Measurements from ENCODE around the gene AQP2. TPM values are rescaled to one million over a fixed set of nuclear protein-coding genes. Genes with fewer than 3 reads are reported as not detected.

AQP2 gene
- total RNA-seq, 1 donor from 2014 or later: not detected

GRCh38 chr12:49942512-49942893 is 8.0 kb upstream of the AQP2 start:
- no peak for DNase-seq

- no peak for DNase-seq
Measured at GRCh38 chr12:49942921-49943624, 7.5 kb upstream of the AQP2 start.

GRCh38 chr12:49943625-49943960 is 6.9 kb upstream of the AQP2 start:
- no peak for DNase-seq

- no peak for DNase-seq
Measured at GRCh38 chr12:49944046-49944445, 6.5 kb upstream of the AQP2 start.

GRCh38 chr12:49944718-49945117 is 5.8 kb upstream of the AQP2 start:
- DNase-seq: no peak

GRCh38 chr12:49945394-49946080 is 5.0 kb upstream of the AQP2 start:
- DNase-seq: peak; percentile 53

GRCh38 chr12:49946086-49946485 is 4.5 kb upstream of the AQP2 start:
- DNase-seq: no peak

GRCh38 chr12:49946497-49946896 is 4.0 kb upstream of the AQP2 start:
- no peak for DNase-seq

GRCh38 chr12:49947593-49948226 is 2.8 kb upstream of the AQP2 start:
- no peak for DNase-seq

- no peak for DNase-seq
Measured at GRCh38 chr12:49948866-49949845, 1.4 kb upstream of the AQP2 start.

- DNase-seq: no peak
Measured at GRCh38 chr12:49949866-49950265, 671 bp upstream of the AQP2 start.

- DNase-seq: no peak
Measured at GRCh38 chr12:49951411-49952240, 1.1 kb downstream of the AQP2 start.

GRCh38 chr12:49952391-49953055 is 2.0 kb downstream of the AQP2 start:
- DNase-seq: no peak

GRCh38 chr12:49953151-49953550 is 2.6 kb downstream of the AQP2 start:
- DNase-seq: no peak

- DNase-seq: no peak
Measured at GRCh38 chr12:49953961-49954846, 3.7 kb downstream of the AQP2 start.

- no peak for DNase-seq
Measured at GRCh38 chr12:49954863-49955830, 4.6 kb downstream of the AQP2 start.

GRCh38 chr12:49955899-49956662 is 5.5 kb downstream of the AQP2 start:
- no peak for DNase-seq
